ENCODE measurements around the gene SLC25A39.
"Not testable (repeated sequence)": the region's sequence is repeated elsewhere in the genome, so short reads cannot be mapped to it uniquely, and the experiment has no call there.

The SLC25A39 gene, protein sequence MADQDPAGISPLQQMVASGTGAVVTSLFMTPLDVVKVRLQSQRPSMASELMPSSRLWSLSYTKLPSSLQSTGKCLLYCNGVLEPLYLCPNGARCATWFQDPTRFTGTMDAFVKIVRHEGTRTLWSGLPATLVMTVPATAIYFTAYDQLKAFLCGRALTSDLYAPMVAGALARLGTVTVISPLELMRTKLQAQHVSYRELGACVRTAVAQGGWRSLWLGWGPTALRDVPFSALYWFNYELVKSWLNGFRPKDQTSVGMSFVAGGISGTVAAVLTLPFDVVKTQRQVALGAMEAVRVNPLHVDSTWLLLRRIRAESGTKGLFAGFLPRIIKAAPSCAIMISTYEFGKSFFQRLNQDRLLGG

GRCh38 chr17:44324571-44325275 lies at the start of gene SLC25A39:
TSS of gene SLC25A39 (minus strand) at chr17:44324823. CDS start at chr17:44323562, 1,261 bp downstream.
- DNase-seq (ENCODE audit: low read depth) = peak; percentile 97

DNA sequence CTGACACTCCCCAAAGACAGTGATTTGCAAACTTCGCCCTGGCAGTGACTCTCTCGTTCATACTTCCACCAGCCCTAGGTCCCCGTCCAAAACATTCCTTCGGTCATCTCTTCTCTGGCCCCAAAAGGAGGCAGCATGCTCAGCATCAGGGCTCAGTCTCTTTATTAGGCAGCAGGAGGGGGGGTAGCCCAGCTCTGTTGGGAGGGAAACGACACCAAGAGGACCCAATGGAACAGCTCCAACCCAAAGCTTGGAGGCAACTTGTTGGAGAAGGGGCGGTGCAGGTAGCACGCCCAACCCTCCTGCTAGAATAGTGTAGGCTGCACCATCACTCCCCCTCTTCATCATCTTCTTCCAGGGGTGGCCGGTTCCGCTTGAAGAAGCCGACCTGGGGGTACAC lies 47.4 kb upstream of the SLC25A39 start:
- no peak for DNase-seq (ENCODE audit: low read depth)

GRCh38 chr17:44369414-44370023 lies 44.9 kb upstream of the SLC25A39 start:
- not testable (repeated sequence) for DNase-seq (ENCODE audit: low read depth)

GRCh38 chr17:44368391-44369243 lies 44.0 kb upstream of the SLC25A39 start:
- DNase-seq (ENCODE audit: low read depth) = not testable (repeated sequence)

DNA sequence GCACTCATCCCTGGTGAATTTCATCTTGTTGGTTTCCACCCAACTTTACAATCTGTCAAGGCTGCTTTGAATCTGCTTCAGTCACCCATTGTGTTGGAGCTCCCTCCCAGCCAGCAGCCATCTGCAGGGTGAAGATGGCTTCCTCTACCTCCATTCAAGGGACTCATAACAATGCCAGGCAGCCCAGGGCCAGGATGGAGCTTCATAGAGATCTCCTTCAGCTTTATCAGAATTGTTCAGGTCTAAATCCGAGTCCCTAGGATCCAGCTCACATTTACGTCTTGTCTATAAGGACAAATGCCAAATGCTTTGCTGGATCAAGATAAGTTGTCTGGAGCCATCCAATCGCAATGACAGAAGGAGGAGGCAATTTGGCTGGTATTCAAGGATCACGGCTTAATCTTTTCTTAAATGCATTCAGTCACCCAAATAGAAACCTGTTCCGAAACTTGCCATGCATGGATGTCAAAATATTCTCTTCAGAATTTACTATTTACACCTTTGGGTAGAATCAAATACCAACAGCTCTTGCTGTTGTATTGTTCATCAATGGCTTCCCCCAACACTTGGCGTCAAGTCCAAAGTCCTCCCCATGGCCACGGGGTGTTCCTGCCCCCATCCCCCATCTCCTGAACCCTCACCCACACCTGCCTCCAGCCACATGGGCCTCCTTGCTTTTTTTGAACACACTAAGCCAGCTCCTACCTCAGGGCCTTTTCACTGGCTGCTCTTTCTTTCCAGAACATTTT lies 42.8 kb upstream of the SLC25A39 start:
- DNase-seq (ENCODE audit: low read depth) = no peak

DNA sequence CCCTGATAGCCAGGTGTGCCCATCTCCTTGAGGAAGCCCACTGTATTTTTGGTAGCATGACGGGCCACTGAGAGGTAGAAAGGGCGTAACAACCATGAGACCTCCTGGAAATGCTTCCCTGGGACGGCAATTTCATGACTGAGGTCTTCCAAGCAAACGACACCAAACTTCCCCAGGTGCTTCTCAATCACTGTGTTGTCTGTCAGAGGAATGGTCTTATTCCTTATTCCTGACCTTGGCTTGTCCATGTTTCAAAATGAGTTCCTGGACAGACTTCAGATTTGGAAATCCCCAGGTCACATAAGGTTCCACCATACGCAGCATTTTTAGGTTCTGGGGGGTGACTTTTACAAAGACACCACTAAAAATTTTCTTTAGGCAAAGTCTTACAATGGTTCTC lies 40.4 kb upstream of the SLC25A39 start:
- DNase-seq (ENCODE audit: low read depth) = not testable (repeated sequence)

GRCh38 chr17:44363613-44364159 lies 39.1 kb upstream of the SLC25A39 start, which contains the start of gene FAM171A2:
TSS of gene FAM171A2 (minus strand) at chr17:44363853. CDS start at chr17:44363714, 139 bp downstream.
- DNase-seq (ENCODE audit: low read depth) = peak; percentile 50

GRCh38 chr17:44362949-44363612 lies 38.5 kb upstream of the SLC25A39 start:
- DNase-seq (ENCODE audit: low read depth) = no peak

- DNase-seq (ENCODE audit: low read depth) = no peak
Observed at GRCh38 chr17:44362459-44362948, 37.9 kb upstream of the SLC25A39 start.

DNA sequence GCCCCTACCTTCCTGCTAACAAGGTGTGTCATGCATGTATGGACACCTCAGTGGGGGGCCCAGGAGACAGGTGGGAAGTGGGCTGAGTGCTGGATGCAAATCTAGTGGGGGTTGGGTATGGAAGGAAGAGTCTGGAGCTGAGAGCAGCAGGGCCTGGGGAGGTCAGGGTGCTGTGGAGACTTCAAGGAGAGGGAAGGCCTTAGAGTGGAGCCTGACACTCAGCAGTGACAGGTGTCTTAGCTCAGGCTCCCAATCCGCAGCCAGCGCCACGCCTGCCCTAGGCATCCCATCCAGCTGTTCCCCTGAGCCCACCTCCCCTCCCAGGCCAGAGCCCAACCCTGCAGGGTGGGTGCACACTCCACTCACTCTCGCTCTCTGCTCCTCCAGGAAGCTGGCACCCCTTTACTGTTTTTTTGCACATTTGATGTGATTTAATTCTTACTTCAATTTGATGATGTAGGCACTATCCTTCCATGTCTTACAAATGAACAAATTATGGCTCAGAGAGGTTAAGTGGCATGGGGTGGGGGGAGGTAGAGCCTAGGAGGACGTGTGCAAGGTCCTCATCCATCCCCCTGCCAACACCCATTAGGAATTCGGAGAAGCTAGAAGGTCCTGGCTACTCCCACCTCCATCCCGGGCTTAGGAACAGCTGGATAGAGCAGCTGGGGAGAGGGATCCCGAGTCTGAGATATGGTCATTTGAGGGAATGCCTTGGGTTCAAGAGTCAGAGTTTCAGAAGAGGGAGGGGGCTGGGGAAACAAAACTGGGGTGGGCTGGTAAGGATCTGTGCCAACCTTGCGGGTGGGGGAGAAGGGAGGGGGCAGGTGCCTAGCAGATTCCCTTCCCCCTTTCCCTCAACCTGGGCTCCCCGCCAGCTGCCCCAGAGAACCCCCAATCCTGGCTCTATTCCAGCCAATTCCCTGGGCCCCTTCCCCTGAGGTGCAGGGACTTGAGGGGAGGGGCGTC lies 37.0 kb upstream of the SLC25A39 start:
- no peak for DNase-seq (ENCODE audit: low read depth)

DNA sequence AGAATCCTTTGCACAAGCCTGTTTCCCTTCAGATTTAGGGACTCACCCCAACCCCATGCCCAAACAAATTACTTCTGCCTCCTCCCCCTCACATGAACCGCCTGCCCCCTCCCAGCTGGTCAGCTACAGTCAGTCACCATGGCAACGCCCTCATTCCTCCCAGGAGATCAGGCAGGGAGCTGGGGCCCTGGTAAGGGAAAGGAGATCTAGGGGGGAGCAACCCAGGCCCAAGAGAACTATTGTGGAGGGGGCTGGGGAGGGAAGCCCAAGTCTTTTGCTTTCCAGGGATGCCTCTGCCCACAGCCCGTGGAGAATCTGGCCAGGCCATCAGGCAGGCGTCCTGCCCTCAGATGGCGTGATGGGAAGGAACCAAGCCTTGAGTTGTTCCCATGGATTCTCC lies 36.2 kb upstream of the SLC25A39 start:
- no peak for DNase-seq (ENCODE audit: low read depth)

DNA sequence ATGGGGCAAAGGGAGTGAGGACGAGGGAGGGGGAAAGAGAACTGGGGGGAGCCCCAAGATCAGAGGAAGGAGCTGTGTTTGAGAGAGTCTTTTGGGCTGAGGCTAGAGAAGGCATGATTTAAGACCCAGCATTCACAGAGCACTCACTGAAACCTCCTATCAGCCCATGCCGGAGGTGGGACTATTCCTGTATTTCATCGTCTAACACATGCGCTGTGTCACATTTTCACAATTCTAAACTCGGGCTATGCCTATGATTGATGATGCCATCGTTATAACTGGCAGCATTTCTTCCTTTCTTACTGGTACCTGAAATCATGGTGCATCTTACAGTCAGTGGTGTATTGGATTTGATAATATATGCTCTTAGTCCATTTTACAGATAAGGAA lies 35.5 kb upstream of the SLC25A39 start:
- DNase-seq (ENCODE audit: low read depth) = no peak

DNA sequence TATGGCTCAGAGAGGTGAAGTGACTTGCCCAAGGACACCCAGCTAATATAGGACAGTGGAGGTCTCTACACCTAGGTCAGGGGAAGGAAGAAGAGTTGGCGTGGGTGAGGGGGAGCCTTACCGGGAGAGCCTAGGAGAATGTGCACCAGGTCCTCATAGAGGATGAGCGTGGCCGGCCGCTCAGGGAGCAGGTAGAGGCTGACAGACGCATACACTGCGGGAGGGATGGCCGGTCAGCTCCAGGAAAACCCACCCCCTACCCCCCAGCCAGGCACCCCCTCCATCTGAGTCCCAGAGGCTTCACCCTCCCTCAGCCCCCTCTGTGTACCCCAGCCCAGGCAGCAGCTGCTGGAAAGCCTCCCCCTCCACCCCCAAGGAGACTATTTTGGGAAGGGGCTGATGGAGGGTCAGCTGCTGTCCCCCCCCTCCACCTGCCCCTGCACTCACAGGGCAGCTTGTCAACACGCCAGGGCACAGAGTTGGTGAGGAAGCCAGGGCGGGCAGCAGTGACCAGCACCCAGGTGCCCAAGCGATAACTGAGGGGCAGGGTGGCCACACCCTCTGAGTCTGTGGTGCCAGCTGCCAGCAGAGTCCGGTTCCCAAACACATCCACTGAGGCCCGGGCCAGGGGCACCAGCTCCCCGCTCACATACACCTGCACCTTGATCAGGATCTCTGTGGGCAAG lies 35.0 kb upstream of the SLC25A39 start:
- no peak for DNase-seq (ENCODE audit: low read depth)

DNA sequence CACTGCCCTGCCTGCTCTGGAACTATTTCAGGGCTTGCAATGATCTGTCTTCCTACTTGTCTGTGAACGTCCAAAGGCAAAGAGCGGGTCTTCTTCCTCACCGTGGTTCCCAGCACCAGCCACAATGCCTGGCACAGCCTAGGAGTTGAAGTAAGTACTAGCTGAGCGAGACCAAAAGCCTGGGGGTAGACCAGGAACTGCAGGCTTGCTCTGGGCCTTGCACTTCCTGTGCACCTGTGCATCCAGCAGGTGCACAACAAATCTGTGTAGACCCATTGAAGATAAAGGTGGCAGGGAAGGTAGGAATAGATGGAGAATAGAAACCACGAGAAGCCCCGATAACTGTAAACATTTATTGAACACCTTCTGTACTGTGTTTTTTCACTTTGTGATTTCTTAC lies 34.4 kb upstream of the SLC25A39 start:
- no peak for DNase-seq (ENCODE audit: low read depth)

- DNase-seq (ENCODE audit: low read depth) = no peak
Observed at GRCh38 chr17:44358066-44358465, 33.4 kb upstream of the SLC25A39 start.

GRCh38 chr17:44356241-44356640 lies 31.6 kb upstream of the SLC25A39 start:
- DNase-seq (ENCODE audit: low read depth) = no peak

DNA sequence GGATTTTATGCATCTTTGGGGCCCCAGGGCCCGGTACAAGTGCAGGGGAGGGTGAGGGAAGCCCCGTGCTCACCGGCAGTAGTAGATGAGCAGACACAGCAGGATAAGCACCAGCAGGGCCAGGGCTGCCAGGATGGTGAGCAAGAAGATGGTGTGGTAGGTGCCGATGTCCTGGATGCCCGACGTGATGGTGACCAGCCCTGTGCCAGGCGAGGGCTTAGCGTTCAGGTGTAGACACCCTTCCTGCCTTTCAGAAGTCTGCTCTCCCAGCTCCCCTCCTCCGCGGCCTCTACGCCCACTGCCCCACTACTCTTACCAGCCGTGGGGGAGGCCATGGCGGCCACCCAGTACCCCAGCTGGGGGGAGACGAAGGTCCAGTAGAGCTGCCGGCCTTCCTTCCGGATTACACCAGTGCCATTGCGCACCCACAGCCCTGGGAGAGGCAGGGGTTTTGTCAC lies 31.0 kb upstream of the SLC25A39 start:
- no peak for DNase-seq (ENCODE audit: low read depth)
